Pancreas (tissue), 10 donors: ENCODE measurements around the gene MTSS2. TPM values are rescaled to one million over a fixed set of nuclear protein-coding genes. Genes with fewer than 3 reads are reported as not detected.
A peak's percentile ranks its signal among the peaks of the same experiment; 100 is the strongest.

Experiments used
- ATAC-seq, 4 donors: fragments of 200-7000 bp; cut with Tn5 transposase; one replicate each; pipeline versions ENCODE4 v1.8.0 to v1.9.1; 2020; ENCODE audit warnings: mild to moderate bottlenecking in 4 of 4, moderate library complexity in 4 of 4
- DNase-seq, 6 donors: peaks; one replicate each; pipeline ENCODE4 v3.0.0-alpha.2; 2020
- FAIRE-seq: peaks from 2 replicates; lab custom pipeline; 2012; peaks lifted over from hg19 to GRCh38; lab: Jason Lieb, UNC
- H3K27ac ChIP-seq, 4 donors: fragments of 200-600 bp; sonication (generic); 1 replicate in 3 of 4; 2 replicates in 1 of 4; pipeline versions ENCODE4 v1.5.0 to v1.8.0; 2020
- H3K27me3 ChIP-seq, 4 donors: fragments of 200-600 bp; one replicate each; pipeline ENCODE4 v1.8.0; 2021
- H3K36me3 ChIP-seq, 3 donors: fragments of 200-600 bp; sonication (generic) in 1 of 3; one replicate each; pipeline versions ENCODE4 v1.5.0 to v1.8.0; 2020 to 2021
- H3K4me1 ChIP-seq, 3 donors: fragments of 200-600 bp; one replicate each; pipeline ENCODE4 v1.8.0; 2021
- H3K4me3 ChIP-seq, 4 donors: fragments of 200-600 bp; sonication (generic) in 2 of 4; one replicate each; pipeline versions ENCODE4 v1.5.0 to v1.8.0; 2020 to 2021
- H3K9me3 ChIP-seq, 4 donors: fragments of 200-600 bp; one replicate each; pipeline ENCODE4 v1.8.0; 2021
- WGBS, 2 donors: extraction: QIAGEN DNeasy Blood & Tissue Kit; methylation state at CpG; one replicate each; pipeline ENCODE4 v1.1.7; 2013; 5-methylcytosine and 5-hydroxymethylcytosine counted together
- intact Hi-C, 3 donors: fragments of 100-400 bp; cut with DNase I; formaldehyde crosslinking; loops; one replicate each; pipeline versions ENCODE4 v1.11.1 to v1.14.2; 2022
- polyA plus RNA-seq, 2 donors: library from polyadenylated mRNA; stranded (reverse); fragments of 200-250 nt; gene quantifications; one replicate each; pipeline ENCODE4 v1.2.3, GENCODE V29; 2013
- total RNA-seq, 6 donors: library from RNA; stranded (reverse); fragmentation: NEBNext Ultra II Directional in 4 of 6; extraction: Animal tissue kit (Norgen Biotek cat#: 25700) in 4 of 6; gene quantifications; one replicate each; pipeline versions ENCODE4 v1.2.1 to v1.2.4, GENCODE V29; 2021 to 2023
- TF ChIP-seq, protein P1 (sequence below), 4 donors: fragments of 200-600 bp; sonication (generic) in 3 of 4; IDR thresholded peaks; one replicate each; pipeline versions ENCODE4 v1.5.0 to v1.8.0; 2021; ENCODE audit warnings: antibody characterized with exemption in 4 of 4
- donor health status: healthy with polysubstance abuse.
- donor health status: DM: no; HTN: no; CAD: no; lungs with moderate emphysema.
- donor health status: DM: no; HTN: no; CAD: no.
- donor health status: control.
- donor health status: control.
- donor health status: Bipolar disorder and iron deficiency.
- donor health status: DM: yes; HTN: yes; CAD: no.
- donor health status: DM: no; HTN: no; CAD: no.
- donor health status: DM: no; HTN: no; CAD: no.
- donor health status: DM: yes; HTN: yes; CAD: no.

Gene MTSS2
- total and polyA plus RNA-seq, 8 donors, result 5.0 to 39.1 (median 9.8) TPM

DNA sequence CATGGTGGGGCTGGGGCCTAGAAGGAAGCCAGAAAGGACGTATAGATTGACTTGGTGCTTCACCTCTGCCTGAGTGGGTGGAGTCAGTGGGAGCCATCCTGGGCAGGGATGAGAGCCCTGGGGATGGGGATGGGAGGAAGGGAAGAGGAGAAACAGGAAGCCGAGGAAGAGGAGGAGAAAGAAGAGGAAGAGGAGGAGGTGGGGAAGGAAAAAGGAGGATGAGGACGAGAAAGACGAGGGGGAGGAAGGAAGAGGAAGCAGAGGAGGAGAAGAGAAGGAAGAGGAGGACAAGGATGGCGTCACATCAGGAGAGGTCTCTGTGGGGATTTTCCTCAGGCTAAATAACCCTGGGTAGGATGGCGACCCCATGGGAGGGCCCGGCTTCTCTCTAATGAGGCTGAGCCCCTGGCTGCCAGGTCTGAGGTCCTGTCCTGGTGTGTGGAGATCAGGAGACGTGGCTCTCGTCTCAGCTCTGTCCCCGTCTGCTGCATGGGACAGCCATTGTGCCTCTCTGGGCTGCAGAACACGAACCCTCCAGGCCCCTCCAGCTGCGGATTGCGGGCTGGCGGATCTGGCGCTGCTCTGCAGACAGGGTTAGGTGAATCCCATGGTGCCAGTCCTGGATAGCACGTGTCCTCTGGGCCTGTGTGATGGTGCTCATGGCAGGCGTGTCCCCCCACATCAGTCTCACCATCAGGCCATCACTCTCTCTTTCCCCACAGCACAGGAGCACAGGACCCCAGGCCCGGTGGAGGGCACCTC is 35.5 kb upstream of the MTSS2 start:
- ATAC-seq (no peak), DNase-seq (no peak), FAIRE-seq (no peak)
- no peaks in the 10 kb centered on the region for H3K9me3 ChIP-seq
- intact Hi-C loops, result no loop called here
- H3K4me1 ChIP-seq, result peaks cover 0 to 3% (median 0%) of the 10 kb centered on the region in 3 donors
- H3K27me3 ChIP-seq, result no peaks in the 10 kb centered on the region
- no peak overlapping the region for H3K4me3 ChIP-seq
- 94 to 97% methylated on average over 18 of the region's 18 CpGs for WGBS, 2 donors
- TF ChIP-seq, protein P1, sequence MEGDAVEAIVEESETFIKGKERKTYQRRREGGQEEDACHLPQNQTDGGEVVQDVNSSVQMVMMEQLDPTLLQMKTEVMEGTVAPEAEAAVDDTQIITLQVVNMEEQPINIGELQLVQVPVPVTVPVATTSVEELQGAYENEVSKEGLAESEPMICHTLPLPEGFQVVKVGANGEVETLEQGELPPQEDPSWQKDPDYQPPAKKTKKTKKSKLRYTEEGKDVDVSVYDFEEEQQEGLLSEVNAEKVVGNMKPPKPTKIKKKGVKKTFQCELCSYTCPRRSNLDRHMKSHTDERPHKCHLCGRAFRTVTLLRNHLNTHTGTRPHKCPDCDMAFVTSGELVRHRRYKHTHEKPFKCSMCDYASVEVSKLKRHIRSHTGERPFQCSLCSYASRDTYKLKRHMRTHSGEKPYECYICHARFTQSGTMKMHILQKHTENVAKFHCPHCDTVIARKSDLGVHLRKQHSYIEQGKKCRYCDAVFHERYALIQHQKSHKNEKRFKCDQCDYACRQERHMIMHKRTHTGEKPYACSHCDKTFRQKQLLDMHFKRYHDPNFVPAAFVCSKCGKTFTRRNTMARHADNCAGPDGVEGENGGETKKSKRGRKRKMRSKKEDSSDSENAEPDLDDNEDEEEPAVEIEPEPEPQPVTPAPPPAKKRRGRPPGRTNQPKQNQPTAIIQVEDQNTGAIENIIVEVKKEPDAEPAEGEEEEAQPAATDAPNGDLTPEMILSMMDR (IDR thresholded peaks at IDR 0.05), result no peak
- H3K27ac ChIP-seq, result no peak overlapping the region
- no peaks in the 10 kb centered on the region for H3K36me3 ChIP-seq

DNA sequence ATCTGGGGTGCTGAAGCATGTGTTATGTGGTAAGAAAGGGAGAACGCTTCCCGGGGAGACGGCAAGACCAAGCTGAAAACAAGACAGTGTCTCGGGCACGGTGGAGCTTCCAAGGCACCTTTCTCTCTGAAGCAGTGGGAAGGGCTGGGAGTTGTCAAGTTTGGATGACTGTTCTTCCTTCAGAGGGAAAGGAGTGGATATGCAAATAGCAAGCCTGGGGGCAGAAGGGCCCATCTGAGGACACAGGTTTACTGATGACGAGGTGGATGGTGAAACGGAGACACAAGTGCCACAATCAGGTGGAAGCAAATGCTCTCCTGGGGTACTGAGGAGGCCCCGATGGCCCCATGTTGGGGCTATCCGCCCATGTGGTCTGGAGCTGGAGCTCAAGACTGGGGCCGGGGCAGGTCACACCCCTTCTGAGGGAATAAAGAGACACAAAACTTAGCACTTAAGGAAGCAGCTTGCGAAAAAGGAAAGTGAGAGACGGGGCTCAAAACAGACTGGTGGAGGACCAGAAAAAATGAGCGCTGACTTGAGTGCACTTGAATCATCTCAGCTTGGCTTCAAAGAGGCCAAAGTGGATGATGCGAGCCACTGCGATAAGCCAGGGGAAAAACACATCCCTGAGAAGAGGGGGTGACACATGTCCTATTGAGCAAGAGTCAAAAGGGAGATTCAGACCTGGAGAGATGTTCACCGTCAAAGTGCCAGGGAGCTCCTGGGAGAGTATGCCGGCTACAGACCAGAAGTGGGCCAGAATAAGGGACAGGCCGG is 34.8 kb upstream of the MTSS2 start:
- ATAC-seq, result no peak
- no peaks in the 10 kb centered on the region for H3K27me3 ChIP-seq
- DNase-seq, result no peak
- no peaks in the 10 kb centered on the region for H3K9me3 ChIP-seq
- FAIRE-seq, result no peak
- no peaks in the 10 kb centered on the region for H3K36me3 ChIP-seq
- WGBS, 2 donors, result 97% methylated on average over 18 of the region's 18 CpGs
- intact Hi-C loops, result no loop called here
- no peak overlapping the region for H3K27ac ChIP-seq
- TF ChIP-seq, protein P1 (IDR thresholded peaks at IDR 0.05), result no peak
- peaks cover 0 to under 1% (median 0%) of the 10 kb centered on the region in 3 donors for H3K4me1 ChIP-seq
- H3K4me3 ChIP-seq, result no peak overlapping the region

DNA sequence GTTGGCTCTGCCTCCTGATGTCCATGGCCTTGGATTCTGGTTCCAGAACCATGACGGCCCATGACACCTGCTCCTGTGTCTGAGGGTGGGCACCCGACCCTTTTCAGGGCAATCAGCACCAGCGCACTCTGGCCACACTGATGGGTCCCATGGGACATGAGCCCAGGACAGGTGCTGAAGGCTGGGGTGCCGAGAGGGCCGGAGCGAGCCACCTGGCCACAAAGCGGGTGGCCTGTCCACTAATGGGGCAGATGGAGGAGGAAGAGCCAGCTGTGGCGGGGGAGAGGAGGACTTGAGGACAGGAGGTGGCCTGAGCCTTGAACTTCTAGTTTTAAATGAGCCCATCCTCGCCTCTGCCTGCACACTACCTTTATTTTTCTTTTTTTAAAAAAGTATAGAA is 31.2 kb upstream of the MTSS2 start:
- H3K27me3 ChIP-seq, result no peaks in the 10 kb centered on the region
- no peak overlapping the region for H3K27ac ChIP-seq
- TF ChIP-seq, protein P1 (IDR thresholded peaks at IDR 0.05), result no peak
- FAIRE-seq, result no peak
- H3K36me3 ChIP-seq, result no peaks in the 10 kb centered on the region
- WGBS, 2 donors, result 95 to 96% methylated on average over 9 of the region's 9 CpGs
- no peaks in the 10 kb centered on the region for H3K4me1 ChIP-seq
- intact Hi-C loops, result no loop called here
- DNase-seq, result no peak
- no peaks in the 10 kb centered on the region for H3K9me3 ChIP-seq
- H3K4me3 ChIP-seq, result no peak overlapping the region
- no peak for ATAC-seq

DNA sequence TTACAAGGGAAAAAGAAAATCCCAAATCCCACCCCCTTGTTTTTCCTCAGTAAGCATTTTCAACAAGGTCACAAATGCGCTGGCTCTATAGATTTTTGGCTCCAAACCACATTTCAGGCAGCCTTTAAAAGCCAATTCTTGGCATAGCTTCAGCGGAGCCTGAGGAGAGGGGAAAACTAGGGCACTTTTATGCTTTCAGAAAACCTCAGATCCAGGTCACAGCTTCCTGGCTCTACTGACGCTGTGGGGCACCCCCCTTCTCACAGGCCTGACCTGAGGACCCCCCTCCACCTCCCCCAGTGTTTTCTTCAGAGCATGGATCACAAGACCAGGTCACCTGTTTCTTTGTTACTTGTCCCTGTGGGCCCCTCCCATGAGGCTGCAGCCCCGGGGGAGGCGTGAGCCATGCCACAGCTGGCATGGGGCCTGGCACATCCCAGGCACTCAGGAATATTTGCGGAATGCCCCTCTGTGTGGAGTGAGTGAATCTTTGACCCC is 30.1 kb upstream of the MTSS2 start:
- Histone ChIP-seq H3K27me3 (no peaks in the 10 kb centered on the region), H3K4me1 (no peaks in the 10 kb centered on the region), H3K4me3 (no peak overlapping the region), H3K27ac (peak overlapping the region; percentile 4 to 76 (median 51)), H3K9me3 (no peaks in the 10 kb centered on the region), H3K36me3 (no peaks in the 10 kb centered on the region)
- no peak for FAIRE-seq
- intact Hi-C loops, result no loop called here
- WGBS, 2 donors, result 49 to 67% methylated on average over 6 of the region's 6 CpGs
- DNase-seq, result no peak
- TF ChIP-seq, protein P1 (IDR thresholded peaks at IDR 0.05), result no peak
- ATAC-seq, result peak; percentile 40 to 66 (median 50)
